H7 (cell line): Measurements from ENCODE around the gene LSAMP. TPM values are rescaled to one million over a fixed set of nuclear protein-coding genes. Genes with fewer than 3 reads are reported as not detected.

Source experiments
- DNase-seq: peaks from one replicate; pipeline ENCODE4 v3.0.0; 2012
- H3K27me3 ChIP-seq: 2 replicates; pipeline ENCODE4 v1.6.0; 2011; ENCODE audit warnings: mild to moderate bottlenecking, low read length; ENCODE audit not compliant: control insufficient read depth, insufficient read depth
- H3K36me3 ChIP-seq: replicated peaks from 2 replicates; pipeline ENCODE4 v1.5.1; 2011; ENCODE audit warnings: low read length; ENCODE audit not compliant: control insufficient read depth, insufficient read depth
- H3K4me3 ChIP-seq: 2 replicates; pipeline ENCODE4 v1.5.1; 2011; ENCODE audit warnings: low read depth, mild to moderate bottlenecking, control low read depth, low read length, moderate library complexity; ENCODE audit not compliant: insufficient read depth
- total RNA-seq: library from RNA; depleted of rRNA; stranded (reverse); fragments of >200 nt; shearing (Covaris generic); gene quantifications from 2 replicates; pipeline ENCODE4 v1.2.3, GENCODE V29; 2014

Gene LSAMP
- total RNA-seq, 1 experiment from 2014 or later, result 2.6 TPM

DNA sequence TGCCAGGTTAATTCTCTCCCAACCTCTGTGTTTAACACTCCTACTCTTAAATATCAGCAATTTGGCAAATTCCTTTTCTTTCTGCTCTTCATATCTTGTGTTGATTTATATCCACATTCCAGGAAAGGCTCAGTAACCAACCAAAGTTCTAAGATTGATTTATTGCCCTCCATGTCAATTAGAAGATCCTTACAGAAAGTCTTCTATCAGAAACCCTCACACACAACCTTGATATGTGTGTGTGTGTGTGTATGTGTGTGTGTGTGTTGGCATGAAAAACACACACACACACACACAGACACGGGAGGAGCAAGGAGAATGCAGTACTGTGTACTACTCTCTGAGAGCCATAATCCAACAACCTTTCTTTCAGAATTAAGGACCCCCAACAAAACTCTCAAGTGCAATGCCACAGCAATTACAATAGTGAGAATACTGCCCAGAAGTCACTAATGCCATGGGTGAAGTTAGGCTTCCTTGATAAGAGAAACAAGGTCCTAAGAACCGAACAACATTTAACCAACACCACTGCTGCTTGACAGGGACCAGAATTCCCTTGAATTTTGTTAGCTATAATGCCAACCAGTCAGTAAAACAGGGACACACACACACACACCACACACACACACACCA is 1.1 kb downstream of the LSAMP start:
- peaks cover 12% of the 10 kb centered on the region for H3K27me3 ChIP-seq
- H3K36me3 ChIP-seq, result no peaks in the 10 kb centered on the region
- peak overlapping the region; percentile 72 for H3K4me3 ChIP-seq
- no peak for DNase-seq

DNA sequence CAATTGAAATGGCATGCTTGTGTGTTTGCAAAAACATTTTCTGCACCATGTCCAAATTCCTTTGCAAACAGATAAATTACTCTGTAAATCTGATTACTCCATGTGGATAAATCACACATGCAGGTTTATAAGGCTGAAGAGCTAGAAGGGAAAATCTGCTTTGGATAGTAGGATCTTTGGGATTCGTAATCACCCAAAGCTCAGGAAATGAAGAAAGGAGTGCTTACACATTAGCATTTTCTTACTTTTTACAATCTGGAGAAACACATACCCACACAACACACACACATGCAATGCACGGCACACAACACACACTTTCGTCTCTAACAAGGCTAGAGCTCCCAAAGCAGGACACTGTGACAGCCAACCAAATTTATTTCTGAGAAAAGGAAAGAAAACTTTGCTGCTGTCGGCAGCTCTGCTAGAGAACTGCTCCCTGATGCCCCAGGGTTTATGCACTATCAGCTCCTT is 2.1 kb downstream of the LSAMP start:
- H3K36me3 ChIP-seq, result no peaks in the 10 kb centered on the region
- no peak overlapping the region for H3K4me3 ChIP-seq
- peaks cover 12% of the 10 kb centered on the region for H3K27me3 ChIP-seq
- DNase-seq, result no peak

DNA sequence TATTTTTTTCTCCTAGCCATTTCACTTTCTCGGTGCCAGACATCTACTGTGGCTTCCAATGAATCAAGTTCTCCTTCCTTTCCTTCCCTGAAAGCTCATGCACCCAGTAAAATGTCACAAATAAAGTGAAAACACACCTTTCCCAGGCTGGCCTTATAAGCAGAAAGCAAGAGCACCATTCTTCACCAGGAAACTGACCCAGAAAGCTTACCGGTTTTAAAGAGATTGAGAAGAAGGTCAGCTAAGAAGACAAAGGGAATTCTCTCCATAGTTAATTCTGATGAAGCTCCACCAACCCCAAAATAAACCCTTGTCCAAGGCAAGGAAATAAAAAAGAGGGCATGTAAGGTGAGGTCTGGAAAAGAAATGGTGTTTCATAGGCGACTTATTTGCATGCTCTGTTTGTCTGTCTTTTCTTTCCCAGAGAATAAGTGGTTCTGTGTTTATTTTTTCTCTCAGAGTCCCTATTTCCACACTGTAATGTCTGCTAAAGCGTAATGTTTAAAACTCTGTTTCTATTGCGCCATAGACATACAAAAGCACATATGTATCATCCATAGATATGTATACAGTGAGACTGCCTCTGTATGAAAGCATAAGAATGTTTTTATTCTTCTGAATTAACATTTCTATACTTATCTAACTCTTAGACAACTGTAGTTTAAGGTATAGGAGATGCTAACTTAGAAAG is 2.8 kb downstream of the LSAMP start:
- Histone ChIP-seq H3K27me3 (peaks cover 12% of the 10 kb centered on the region), H3K36me3 (no peaks in the 10 kb centered on the region), H3K4me3 (no peak overlapping the region)
- DNase-seq, result no peak

DNA sequence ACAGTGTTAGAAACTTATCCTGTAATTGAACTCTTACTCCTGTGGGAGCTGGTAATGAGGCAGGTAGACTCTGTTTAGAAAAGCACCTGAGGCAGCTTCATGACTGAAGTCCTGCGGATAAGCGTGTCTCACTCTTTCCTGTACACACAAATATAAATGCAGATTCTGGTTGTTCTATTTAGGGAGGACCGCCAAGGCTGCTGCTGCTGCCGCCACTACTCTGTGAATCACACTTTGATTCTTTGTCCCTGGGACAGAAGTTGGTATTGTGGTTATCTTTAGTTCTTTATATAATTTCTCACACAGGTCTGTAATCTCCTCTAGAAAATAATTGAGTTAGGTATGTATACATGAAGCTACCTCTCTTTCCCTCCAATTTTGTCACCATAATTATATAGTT is 3.6 kb downstream of the LSAMP start:
- Histone ChIP-seq H3K4me3 (no peak overlapping the region), H3K36me3 (no peaks in the 10 kb centered on the region), H3K27me3 (peaks cover 12% of the 10 kb centered on the region)
- DNase-seq, result no peak

DNA sequence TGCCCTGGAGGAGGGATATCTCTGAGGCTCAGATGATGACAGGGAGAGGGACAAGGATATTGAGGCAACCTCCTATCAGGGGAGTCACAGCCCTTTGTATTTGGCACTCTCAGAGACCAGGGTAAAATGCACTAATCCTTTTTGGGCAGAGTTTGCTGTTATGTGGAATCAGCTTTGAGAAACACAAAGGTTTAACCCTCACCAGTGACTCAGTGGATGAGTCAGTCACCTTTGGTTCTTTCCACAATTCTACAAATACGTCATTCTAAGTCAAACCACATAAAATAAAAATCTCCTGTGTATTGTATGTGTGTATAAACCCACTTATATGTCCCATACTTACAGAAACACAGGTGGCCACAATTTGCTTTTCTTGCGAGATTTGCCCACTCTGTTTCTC is 5.1 kb downstream of the LSAMP start:
- Histone ChIP-seq H3K36me3 (no peaks in the 10 kb centered on the region), H3K4me3 (no peak overlapping the region), H3K27me3 (peaks cover 12% of the 10 kb centered on the region)
- no peak for DNase-seq

DNA sequence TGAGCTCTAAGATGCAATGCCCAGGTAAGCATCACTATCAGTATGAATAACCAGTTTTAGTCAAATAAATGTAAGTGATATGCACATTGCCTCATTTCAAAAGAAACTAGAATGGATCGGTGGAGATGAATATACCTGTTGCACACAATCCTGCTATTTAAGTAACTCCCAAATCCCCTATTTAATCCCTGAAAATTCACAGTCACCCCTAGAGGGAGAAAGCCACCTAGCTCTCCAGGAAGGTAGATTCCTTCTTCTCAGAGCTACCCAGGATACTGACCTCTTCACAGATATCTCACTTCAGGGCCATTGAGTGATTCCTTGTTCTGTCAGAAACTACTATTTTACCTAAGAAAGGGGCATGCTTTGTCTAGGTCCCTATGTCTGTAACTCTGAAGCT is 11.7 kb downstream of the LSAMP start:
- peak; percentile 47 for DNase-seq
- H3K27me3 ChIP-seq, result no peaks in the 10 kb centered on the region
- H3K36me3 ChIP-seq, result no peaks in the 10 kb centered on the region
- H3K4me3 ChIP-seq, result no peak overlapping the region

DNA sequence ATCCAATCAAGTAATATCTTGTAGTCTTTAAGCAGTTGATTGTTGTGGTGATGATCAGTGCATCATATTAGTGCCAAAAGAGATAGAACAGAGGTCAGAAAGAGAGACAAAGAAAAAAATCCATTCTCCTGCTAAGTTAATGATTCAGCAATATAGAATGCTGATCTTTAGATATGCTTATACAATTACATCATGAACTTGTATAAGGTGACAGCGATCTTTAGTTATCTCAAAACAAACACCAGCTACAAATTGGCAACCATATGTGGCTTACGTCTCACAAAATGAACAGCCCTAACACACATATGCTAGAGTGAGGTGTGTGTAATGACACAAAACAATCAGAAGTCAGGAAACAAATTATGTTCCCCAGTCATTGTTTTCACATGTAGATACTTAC is 12.5 kb downstream of the LSAMP start:
- no peaks in the 10 kb centered on the region for H3K27me3 ChIP-seq
- no peak for DNase-seq
- no peak overlapping the region for H3K4me3 ChIP-seq
- H3K36me3 ChIP-seq, result no peaks in the 10 kb centered on the region

DNA sequence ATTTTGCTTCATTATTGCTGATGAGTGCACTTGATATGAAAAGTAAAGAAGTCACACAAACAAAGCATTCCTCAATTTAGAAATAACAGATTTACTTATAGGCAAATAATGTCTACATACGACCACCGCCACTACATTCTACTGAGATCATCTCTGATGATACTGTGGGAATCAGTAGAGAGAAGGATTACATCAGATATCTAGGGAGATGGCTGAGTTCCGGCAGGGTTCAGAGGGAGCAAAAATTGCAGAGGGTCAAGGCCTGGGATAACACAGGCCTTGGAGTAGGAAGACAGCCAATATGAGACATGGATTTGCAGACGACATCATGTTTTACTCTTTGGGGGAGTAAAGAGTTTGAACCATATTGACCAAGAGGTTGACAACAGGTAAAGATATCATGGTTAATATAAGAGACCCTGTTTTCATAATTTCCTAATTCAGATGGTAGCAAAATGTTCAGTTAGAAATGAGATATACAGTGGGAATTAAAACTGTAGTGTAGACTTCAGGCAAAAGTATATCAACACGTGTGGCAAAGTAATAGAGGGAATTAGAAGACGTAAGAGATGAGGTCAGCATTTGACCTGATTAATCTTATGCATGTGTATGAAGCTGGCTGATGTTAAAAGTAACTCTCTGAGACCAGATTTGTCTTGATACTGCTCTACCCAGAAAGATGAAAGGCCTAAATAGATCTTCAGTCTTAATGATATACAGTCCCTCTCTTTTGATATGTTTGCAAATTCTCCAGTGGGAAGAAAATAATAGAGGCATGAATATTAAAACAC is 15.6 kb downstream of the LSAMP start:
- no peaks in the 10 kb centered on the region for H3K36me3 ChIP-seq
- no peak overlapping the region for H3K4me3 ChIP-seq
- no peaks in the 10 kb centered on the region for H3K27me3 ChIP-seq
- no peak for DNase-seq

DNA sequence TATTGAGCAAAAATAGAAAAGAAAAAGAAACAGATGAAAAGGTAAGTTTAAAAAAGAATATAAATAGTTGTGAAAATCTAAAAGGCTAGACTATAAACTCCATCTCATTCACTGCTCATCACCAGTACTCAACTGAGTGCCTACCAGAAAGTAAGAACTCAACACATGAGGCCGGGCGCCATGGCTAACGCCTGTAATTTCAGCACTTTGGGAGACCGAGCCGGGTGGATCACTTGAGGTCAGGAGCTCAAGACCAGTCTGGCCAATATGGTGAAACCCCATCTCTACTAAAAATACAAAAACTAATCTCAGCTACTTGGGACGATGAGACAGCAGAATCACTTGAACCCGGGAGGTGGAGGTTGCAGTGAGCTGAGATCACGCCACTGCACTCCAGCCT is 19.3 kb downstream of the LSAMP start:
- DNase-seq, result no peak
- no peaks in the 10 kb centered on the region for H3K36me3 ChIP-seq
- no peak overlapping the region for H3K4me3 ChIP-seq
- H3K27me3 ChIP-seq, result no peaks in the 10 kb centered on the region

DNA sequence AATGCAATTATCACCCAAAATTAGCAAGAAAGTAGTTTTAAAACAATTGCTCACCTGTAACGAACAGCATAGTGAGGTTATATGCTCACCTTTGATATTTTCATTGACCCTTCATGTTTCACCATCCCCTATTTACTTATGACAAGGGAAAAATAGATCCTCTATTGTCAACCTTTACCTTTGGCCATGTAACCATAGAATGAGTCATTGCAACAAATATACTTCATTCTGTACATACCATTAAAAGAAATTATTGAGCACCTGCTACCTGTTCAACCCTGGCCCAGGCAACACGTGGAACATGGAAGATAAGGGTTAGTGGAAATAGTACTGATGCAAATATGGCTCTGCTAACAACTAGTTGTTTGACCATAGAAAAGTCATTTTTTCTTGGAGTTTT is 20.2 kb downstream of the LSAMP start:
- Histone ChIP-seq H3K36me3 (no peaks in the 10 kb centered on the region), H3K4me3 (no peak overlapping the region), H3K27me3 (no peaks in the 10 kb centered on the region)
- DNase-seq, result no peak

DNA sequence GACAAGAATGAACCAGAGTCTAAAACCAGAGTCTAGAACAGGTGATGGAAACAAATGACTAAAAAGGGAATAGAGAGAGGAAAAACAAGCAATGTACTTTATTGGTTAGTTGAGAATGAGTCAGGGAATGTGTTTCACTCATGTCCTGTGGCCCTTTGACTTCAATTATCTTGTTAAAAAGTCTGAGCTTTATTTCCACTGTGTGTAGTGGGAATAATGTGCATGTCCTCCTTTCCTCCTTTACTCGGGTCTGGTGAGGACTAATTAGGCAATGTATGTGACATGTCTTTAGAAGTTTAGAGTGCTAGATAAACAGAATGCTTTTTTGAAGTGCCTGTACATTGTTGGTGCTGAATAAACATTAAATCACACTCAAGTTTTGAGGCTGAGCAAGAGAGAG is 21.3 kb downstream of the LSAMP start:
- no peak overlapping the region for H3K4me3 ChIP-seq
- no peak for DNase-seq
- H3K36me3 ChIP-seq, result no peaks in the 10 kb centered on the region
- no peaks in the 10 kb centered on the region for H3K27me3 ChIP-seq

DNA sequence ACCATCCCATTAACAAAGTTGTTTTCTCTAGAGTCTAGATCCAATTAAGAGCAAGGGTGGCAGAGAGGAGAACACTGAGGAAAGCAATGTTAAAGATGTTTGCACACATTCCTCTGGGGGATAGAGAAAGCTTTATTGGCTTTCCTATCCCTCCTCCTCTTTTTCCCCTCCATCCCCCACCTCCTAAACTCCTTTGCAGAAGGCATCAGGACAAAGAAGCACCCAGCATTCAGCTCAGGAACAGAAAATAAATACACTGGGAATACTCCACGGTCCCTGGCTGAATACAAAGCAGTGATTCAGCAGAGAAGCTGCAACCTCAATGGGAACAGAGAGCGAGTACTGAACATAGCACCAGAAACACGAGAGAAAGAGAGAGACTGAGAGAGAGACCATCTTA is 21.9 kb downstream of the LSAMP start:
- Histone ChIP-seq H3K27me3 (no peaks in the 10 kb centered on the region), H3K36me3 (no peaks in the 10 kb centered on the region), H3K4me3 (no peak overlapping the region)
- no peak for DNase-seq

DNA sequence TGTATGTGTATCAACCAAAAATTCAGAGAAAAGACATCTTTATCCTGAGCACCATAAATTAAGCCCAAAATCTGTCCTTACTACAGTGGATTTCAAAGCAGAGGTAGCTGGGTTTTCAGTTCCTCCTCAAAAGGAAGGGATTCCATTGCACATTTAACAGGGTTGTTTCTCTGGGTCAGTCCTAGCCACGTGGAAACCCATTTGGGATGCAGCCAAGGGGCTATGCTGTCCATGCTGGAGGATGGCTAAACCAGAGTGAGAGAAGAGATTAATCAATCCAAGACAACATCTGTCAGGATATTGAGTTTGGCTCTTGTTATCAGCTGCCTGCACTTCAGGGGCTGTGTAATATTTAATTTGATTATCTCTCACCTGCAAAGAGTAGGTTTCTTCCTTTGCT is 28.1 kb downstream of the LSAMP start:
- Histone ChIP-seq H3K4me3 (no peak overlapping the region), H3K36me3 (no peaks in the 10 kb centered on the region), H3K27me3 (no peaks in the 10 kb centered on the region)
- DNase-seq, result no peak

DNA sequence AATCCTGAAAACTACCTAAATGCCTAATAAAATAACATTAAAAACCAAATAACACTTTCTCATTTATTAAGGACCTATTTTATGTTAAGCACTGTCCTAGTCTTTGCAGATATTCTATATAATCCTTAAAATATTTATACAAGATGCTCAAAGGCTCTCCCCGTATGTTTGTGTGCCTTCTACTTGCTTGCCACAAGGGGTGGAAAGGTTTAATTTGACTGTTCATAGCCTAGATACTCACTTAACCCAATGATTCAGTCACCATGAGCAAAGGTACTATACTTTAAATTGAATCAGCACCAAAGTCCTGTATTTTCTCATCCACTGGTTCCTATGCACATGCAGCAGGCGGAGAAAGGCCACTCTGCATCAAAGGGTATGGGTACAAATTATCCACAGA is 32.0 kb downstream of the LSAMP start:
- no peak for DNase-seq
- Histone ChIP-seq H3K36me3 (no peaks in the 10 kb centered on the region), H3K4me3 (no peak overlapping the region), H3K27me3 (no peaks in the 10 kb centered on the region)

DNA sequence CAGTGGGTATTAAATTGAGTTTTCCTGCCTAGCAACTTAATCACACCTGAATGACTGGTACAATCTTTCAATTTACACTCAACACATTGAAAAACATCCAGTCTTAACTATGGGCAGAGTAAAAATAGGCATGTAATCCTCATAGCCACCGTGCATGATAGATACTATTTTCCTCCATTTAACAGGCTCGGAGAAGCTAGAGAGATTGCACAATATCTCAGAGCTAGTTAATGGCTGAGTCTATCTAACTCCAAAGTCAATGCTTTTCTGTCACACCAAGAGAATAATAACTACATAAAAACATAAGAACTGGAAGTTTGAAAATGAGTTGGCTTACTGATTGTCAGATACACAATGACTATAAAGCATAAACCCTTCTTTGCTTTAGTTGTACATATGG is 36.8 kb downstream of the LSAMP start:
- DNase-seq, result no peak
- H3K36me3 ChIP-seq, result no peaks in the 10 kb centered on the region
- H3K27me3 ChIP-seq, result no peaks in the 10 kb centered on the region
- H3K4me3 ChIP-seq, result no peak overlapping the region
